Pericardium fibroblast (primary cell): Measurements from ENCODE around the gene GAGE12F. TPM values are rescaled to one million over a fixed set of nuclear protein-coding genes. Genes with fewer than 3 reads are reported as not detected.

Experiments used
- total RNA-seq: library from RNA; depleted of rRNA; stranded (reverse); fragments of >200 nt; gene quantifications from 2 replicates; pipeline ENCODE4 v1.2.3, GENCODE V29; 2015

Gene GAGE12F
- total RNA-seq, result not detected in 2 replicates

GRCh38 chrX:49560542-49560941 lies at the start of gene GAGE12F:
Gene GAGE12F (plus strand): TSS chrX:49560842. CDS start chrX:49561997, 1,155 bp downstream.

DNA sequence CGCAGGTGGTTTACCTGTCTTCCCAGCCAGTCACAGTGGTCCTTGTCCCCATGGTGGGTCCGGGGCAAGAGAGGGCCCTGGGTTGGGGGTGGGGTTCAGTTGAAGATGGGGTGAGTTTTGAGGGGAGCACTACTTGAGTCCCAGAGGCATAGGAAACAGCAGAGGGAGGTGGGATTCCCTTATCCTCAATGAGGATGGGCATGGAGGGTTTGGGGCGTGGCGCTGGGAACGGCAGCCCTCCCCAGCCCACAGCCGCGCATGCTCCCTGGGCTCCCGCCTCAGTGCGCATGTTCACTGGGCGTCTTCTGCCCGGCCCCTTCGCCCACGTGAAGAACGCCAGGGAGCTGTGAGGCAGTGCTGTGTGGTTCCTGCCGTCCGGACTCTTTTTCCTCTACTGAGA lies 28.8 kb upstream of the GAGE12F start, which contains the start of gene GAGE12C:
Gene GAGE12C, plus strand, starts transcription at position 301 of the 400 bp plus-strand sequence. CDS start 1,155 bp downstream, outside the sequence.

DNA sequence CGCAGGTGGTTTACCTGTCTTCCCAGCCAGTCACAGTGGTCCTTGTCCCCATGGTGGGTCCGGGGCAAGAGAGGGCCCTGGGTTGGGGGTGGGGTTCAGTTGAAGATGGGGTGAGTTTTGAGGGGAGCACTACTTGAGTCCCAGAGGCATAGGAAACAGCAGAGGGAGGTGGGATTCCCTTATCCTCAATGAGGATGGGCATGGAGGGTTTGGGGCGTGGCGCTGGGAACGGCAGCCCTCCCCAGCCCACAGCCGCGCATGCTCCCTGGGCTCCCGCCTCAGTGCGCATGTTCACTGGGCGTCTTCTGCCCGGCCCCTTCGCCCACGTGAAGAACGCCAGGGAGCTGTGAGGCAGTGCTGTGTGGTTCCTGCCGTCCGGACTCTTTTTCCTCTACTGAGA lies 19.2 kb upstream of the GAGE12F start, which contains the start of gene GAGE12D:
Gene GAGE12D, plus strand, starts transcription at position 301 of the 400 bp plus-strand sequence. CDS start 1,155 bp downstream, outside the sequence.

DNA sequence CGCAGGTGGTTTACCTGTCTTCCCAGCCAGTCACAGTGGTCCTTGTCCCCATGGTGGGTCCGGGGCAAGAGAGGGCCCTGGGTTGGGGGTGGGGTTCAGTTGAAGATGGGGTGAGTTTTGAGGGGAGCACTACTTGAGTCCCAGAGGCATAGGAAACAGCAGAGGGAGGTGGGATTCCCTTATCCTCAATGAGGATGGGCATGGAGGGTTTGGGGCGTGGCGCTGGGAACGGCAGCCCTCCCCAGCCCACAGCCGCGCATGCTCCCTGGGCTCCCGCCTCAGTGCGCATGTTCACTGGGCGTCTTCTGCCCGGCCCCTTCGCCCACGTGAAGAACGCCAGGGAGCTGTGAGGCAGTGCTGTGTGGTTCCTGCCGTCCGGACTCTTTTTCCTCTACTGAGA lies 9.7 kb upstream of the GAGE12F start, which contains the start of gene GAGE12E:
Gene GAGE12E, plus strand, starts transcription at position 301 of the 400 bp plus-strand sequence. CDS start 1,155 bp downstream, outside the sequence.

DNA sequence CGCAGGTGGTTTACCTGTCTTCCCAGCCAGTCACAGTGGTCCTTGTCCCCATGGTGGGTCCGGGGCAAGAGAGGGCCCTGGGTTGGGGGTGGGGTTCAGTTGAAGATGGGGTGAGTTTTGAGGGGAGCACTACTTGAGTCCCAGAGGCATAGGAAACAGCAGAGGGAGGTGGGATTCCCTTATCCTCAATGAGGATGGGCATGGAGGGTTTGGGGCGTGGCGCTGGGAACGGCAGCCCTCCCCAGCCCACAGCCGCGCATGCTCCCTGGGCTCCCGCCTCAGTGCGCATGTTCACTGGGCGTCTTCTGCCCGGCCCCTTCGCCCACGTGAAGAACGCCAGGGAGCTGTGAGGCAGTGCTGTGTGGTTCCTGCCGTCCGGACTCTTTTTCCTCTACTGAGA lies 9.5 kb downstream of the GAGE12F start, which contains the start of gene GAGE12G:
Gene GAGE12G, plus strand, starts transcription at position 301 of the 400 bp plus-strand sequence. CDS start 1,155 bp downstream, outside the sequence.

GRCh38 chrX:49579649-49580048 lies 19.0 kb downstream of the GAGE12F start, which contains the start of gene GAGE12H:
Gene GAGE12H (plus strand): TSS chrX:49579949. CDS start chrX:49581104, 1,155 bp downstream.

GRCh38 chrX:49589196-49589595 lies 28.6 kb downstream of the GAGE12F start, which contains the start of gene GAGE2A:
Gene GAGE2A (plus strand): TSS chrX:49589496. CDS start chrX:49590651, 1,155 bp downstream.

DNA sequence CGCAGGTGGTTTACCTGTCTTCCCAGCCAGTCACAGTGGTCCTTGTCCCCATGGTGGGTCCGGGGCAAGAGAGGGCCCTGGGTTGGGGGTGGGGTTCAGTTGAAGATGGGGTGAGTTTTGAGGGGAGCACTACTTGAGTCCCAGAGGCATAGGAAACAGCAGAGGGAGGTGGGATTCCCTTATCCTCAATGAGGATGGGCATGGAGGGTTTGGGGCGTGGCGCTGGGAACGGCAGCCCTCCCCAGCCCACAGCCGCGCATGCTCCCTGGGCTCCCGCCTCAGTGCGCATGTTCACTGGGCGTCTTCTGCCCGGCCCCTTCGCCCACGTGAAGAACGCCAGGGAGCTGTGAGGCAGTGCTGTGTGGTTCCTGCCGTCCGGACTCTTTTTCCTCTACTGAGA lies 38.1 kb downstream of the GAGE12F start, which contains the start of gene GAGE1:
Gene GAGE1, plus strand, starts transcription at position 301 of the 400 bp plus-strand sequence. CDS start 1,155 bp downstream, outside the sequence.

Other genes with a start within 250 kb of the GAGE12F start
- not detected in 2 replicates for gene GAGE12J, start 238.8 kb upstream of the GAGE12F start, total RNA-seq
- not detected in 2 replicates for gene GAGE13, start 229.3 kb upstream of the GAGE12F start, total RNA-seq
- not detected in 2 replicates for gene GAGE12C, start 28.7 kb upstream of the GAGE12F start, total RNA-seq
- not detected in 2 replicates for gene GAGE12D, start 19.1 kb upstream of the GAGE12F start, total RNA-seq
- not detected in 2 replicates for gene GAGE12E, start 9.6 kb upstream of the GAGE12F start, total RNA-seq
- gene GAGE12G, start 9.6 kb downstream of the GAGE12F start, total RNA-seq, result not detected in 2 replicates
- not detected in 2 replicates for gene GAGE12H, start 19.1 kb downstream of the GAGE12F start, total RNA-seq
- gene GAGE2A, start 28.7 kb downstream of the GAGE12F start, total RNA-seq, result not detected in 2 replicates
- gene GAGE1, start 38.2 kb downstream of the GAGE12F start, total RNA-seq, result not detected in 2 replicates
- gene PAGE1, start 135.1 kb downstream of the GAGE12F start, total RNA-seq, result not detected in 2 replicates